Endothelial cell of umbilical vein (primary cell): Measurements from ENCODE around the gene TSPAN14. TPM values are rescaled to one million over a fixed set of nuclear protein-coding genes. Genes with fewer than 3 reads are reported as not detected.

Experiments used
- BruUV-seq: library from RNA; stranded (reverse); fragments of 400-500 nt; replicated peaks from 2 replicates; lab custom pipeline; 2021; lab: Mats Ljungman, UMichigan
- CTCF ChIA-PET: fragments of 300-600, 350-600 bp; sonication (Branson Sonifier 250); formaldehyde crosslinking; loops from one replicate; lab custom pipeline; 2021; ENCODE audit warnings: antibody characterized with exemption, inconsistent platforms; lab: Charles Lee
- POLR2A ChIA-PET: fragments of 300-600, 350-600 bp; sonication (Branson Sonifier 250); formaldehyde crosslinking; loops from one replicate; lab custom pipeline; 2021; ENCODE audit warnings: antibody characterized with exemption, inconsistent platforms; lab: Charles Lee
- DNase-seq: peaks from one replicate; pipeline ENCODE4 v3.0.0-alpha.2; 2011; ENCODE audit warnings: low read depth, low spot score
- FAIRE-seq: peaks from 2 replicates; lab custom pipeline; 2011; peaks lifted over from hg19 to GRCh38; lab: Jason Lieb, UNC
- H2AFZ ChIP-seq: 2 replicates; pipeline ENCODE4 v1.6.0; 2012; ENCODE audit warnings: low read depth, low read length, control low read depth, inconsistent platforms
- H3K27ac ChIP-seq: 2 replicates; pipeline ENCODE4 v1.5.1; 2011; ENCODE audit warnings: low read depth, mild to moderate bottlenecking, control low read depth, low read length, moderate library complexity; ENCODE audit not compliant: insufficient read depth
- H3K27me3 ChIP-seq, 2 experiments: 2 replicates each; pipeline versions ENCODE4 v1.6.0 to v1.6.1; 2011; ENCODE audit warnings: low read length in 2 of 2, mixed read lengths in 1 of 2; ENCODE audit not compliant: control insufficient read depth in 2 of 2, insufficient read depth in 2 of 2
- H3K36me3 ChIP-seq, 2 experiments: 2 replicates in 1 of 2; 3 replicates in 1 of 2; pipeline ENCODE4 v1.5.1; 2011; ENCODE audit warnings: low read length in 2 of 2, mild to moderate bottlenecking in 1 of 2, moderate library complexity in 1 of 2; ENCODE audit not compliant: control insufficient read depth in 2 of 2, insufficient read depth in 2 of 2; ENCODE audit errors: extremely low read depth in 1 of 2
- H3K4me1 ChIP-seq: 3 replicates; pipeline ENCODE4 v1.5.1; 2011; ENCODE audit warnings: mild to moderate bottlenecking, low read length; ENCODE audit not compliant: control insufficient read depth, insufficient read depth; ENCODE audit errors: extremely low read depth
- H3K4me2 ChIP-seq: 2 replicates; pipeline ENCODE4 v1.6.1; 2011; ENCODE audit warnings: low read length, control low read depth, mixed read lengths; ENCODE audit not compliant: insufficient read depth
- H3K4me3 ChIP-seq, 3 experiments: fragments of 200-600 bp in 1 of 3; sonication (generic), shearing (Covaris generic) in 1 of 3; replicated peaks in 1 of 3; 2 replicates each; pipeline ENCODE4 v1.5.1; 2011 to 2016; ENCODE audit warnings: control low read depth in 3 of 3, low read length in 3 of 3, mild to moderate bottlenecking in 2 of 3, inconsistent platforms in 1 of 3, low read depth in 1 of 3, moderate library complexity in 1 of 3; ENCODE audit not compliant: insufficient read depth in 1 of 3
- H3K79me2 ChIP-seq: 2 replicates; pipeline ENCODE4 v1.6.0; 2012; ENCODE audit warnings: low read length, inconsistent platforms; ENCODE audit not compliant: control insufficient read depth, insufficient read depth
- H3K9ac ChIP-seq: replicated peaks from 2 replicates; pipeline ENCODE3; 2011; ENCODE audit warnings: low read length, control low read depth; ENCODE audit not compliant: insufficient read depth; ENCODE audit errors: extremely low read depth
- H3K9me1 ChIP-seq: replicated peaks from 3 replicates; pipeline ENCODE4 v1.6.0; 2011; ENCODE audit warnings: mild to moderate bottlenecking, low read length; ENCODE audit not compliant: control insufficient read depth, insufficient read depth; ENCODE audit errors: extremely low read depth
- H3K9me3 ChIP-seq: replicated peaks from 2 replicates; pipeline ENCODE4 v1.5.1; 2012; ENCODE audit warnings: low read length, inconsistent platforms; ENCODE audit not compliant: control insufficient read depth, insufficient read depth
- H4K20me1 ChIP-seq: replicated peaks from 2 replicates; pipeline ENCODE3; 2011; ENCODE audit warnings: mild to moderate bottlenecking, low read length; ENCODE audit not compliant: control insufficient read depth, insufficient read depth; ENCODE audit errors: extremely low read depth
- CTCF ChIP-seq, 2 donors: IDR thresholded peaks; 1 replicate in 1 of 2; 2 replicates in 1 of 2; pipeline ENCODE4 v1.5.1; 2011; ENCODE audit warnings: low read length in 2 of 2, mild to moderate bottlenecking in 2 of 2, moderate library complexity in 2 of 2, control low read depth in 1 of 2, inconsistent platforms in 1 of 2, low read depth in 1 of 2; ENCODE audit not compliant: insufficient read depth in 1 of 2; ENCODE audit errors: extremely low read depth in 1 of 2
- EZH2 ChIP-seq: IDR thresholded peaks from 2 replicates; pipeline ENCODE4 v1.6.1; 2012; ENCODE audit warnings: borderline replicate concordance, low read depth, mild to moderate bottlenecking, moderate library complexity, low read length, inconsistent platforms; ENCODE audit not compliant: severe bottlenecking
- FOS ChIP-seq: IDR thresholded peaks from 2 replicates; pipeline ENCODE4 v1.6.1; 2011; ENCODE audit warnings: mild to moderate bottlenecking, low read length, moderate library complexity, borderline replicate concordance; ENCODE audit not compliant: insufficient read depth
- GATA2 ChIP-seq: IDR thresholded peaks from 2 replicates; pipeline ENCODE4 v1.7.0; 2011; ENCODE audit warnings: low read depth, mild to moderate bottlenecking, moderate library complexity, mixed read lengths, low read length; ENCODE audit not compliant: insufficient read length, insufficient read depth
- JUN ChIP-seq: IDR thresholded peaks from 2 replicates; pipeline ENCODE4 v1.6.1; 2011; ENCODE audit warnings: borderline replicate concordance, low read depth; ENCODE audit not compliant: insufficient read length, insufficient read depth
- MYC ChIP-seq: IDR thresholded peaks from one replicate; pipeline ENCODE4 v1.6.1; 2011; ENCODE audit warnings: mild to moderate bottlenecking, low read depth, low read length
- POLR2A ChIP-seq: IDR thresholded peaks from 2 replicates; pipeline ENCODE4 v1.6.1; 2012; ENCODE audit warnings: low read depth, mild to moderate bottlenecking, control low read depth, low read length
- POLR2AphosphoS5 ChIP-seq: IDR thresholded peaks from 2 replicates; pipeline ENCODE4 v1.6.1; 2012; ENCODE audit warnings: low read depth, mild to moderate bottlenecking, control low read depth, low read length, moderate library complexity; ENCODE audit not compliant: insufficient read depth
- dilution Hi-C: fragments of 300-500 bp; cut with MboI; formaldehyde crosslinking; loops from one replicate; pipeline ENCODE4 v1.15.0; 2019; ENCODE audit warnings: low sequenced_read_pairs; ENCODE audit not compliant: extremely low pct_ligation_motif_present
- intact Hi-C: fragments of 100-400 bp; cut with micrococcal nuclease; formaldehyde crosslinking; loops from one replicate; pipeline ENCODE4 v1.10.0; 2022
- polyA plus RNA-seq, 4 experiments: library from polyadenylated mRNA; depleted of rRNA in 3 of 4; stranded (reverse) in 3 of 4; unstranded in 1 of 4; fragments of >200 nt; gene quantifications; 2 replicates each; pipeline versions ENCODE4 v1.2.1 to v1.2.3, GENCODE V29; 2011 to 2012; ENCODE audit warnings: missing spikeins in 1 of 4
- total RNA-seq: library from RNA; stranded (reverse); gene quantifications from 2 replicates; pipeline ENCODE4 v1.2.3, GENCODE V29; 2021
- TF ChIP-seq, protein P1 (sequence below): IDR thresholded peaks from 2 replicates; pipeline ENCODE4 v1.6.1; 2011; ENCODE audit not compliant: insufficient read depth, insufficient read length

TSPAN14 gene
- total and polyA plus RNA-seq, 2 donors (not counting 3 experiments of a cell fraction or from before 2014, with no cell fraction given) = 210 to 242 TPM

DNA sequence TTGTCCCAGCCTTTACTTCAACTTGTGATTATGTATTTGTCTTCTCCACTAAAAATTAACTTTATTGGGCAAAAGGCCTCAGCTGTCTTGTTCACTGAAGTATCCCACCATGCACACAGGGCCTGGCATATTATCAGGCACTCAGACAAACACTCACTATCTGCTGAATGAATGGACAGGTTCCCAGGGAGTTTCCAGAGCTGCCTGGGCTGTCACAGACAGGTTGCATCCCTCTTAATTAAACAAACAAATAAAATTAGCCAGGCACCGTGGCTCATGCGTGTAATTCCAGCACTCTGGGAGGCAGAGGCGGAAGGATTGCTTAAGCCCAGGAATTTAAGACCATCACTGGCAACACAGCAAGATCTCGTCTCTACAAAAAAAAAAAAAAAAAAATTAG lies 1.5 kb upstream of the TSPAN14 start:
- ChIA-PET POLR2A (interaction anchor here (0.9 kb wide), 1 partner anchor 49 kb away, joined by 3 read pairs; no protein-coding TSS in a partner anchor), CTCF (interaction anchor here (2.1 to 37.4 kb wide), 3 partner anchors 8 to 70 kb away, joined by 8 to 1118 read pairs (median 18); no protein-coding TSS in a partner anchor)
- no peaks in the 10 kb centered on the region for H3K27me3 ChIP-seq
- no peak overlapping the region for H3K4me3 ChIP-seq
- H3K9me1 ChIP-seq = no peaks in the 10 kb centered on the region
- dilution Hi-C loops (no loop called here), intact Hi-C loops (loop anchor here (1.0 kb wide), 1 partner anchor 57 kb away; no protein-coding TSS in a partner anchor)
- H3K27ac ChIP-seq = no peak overlapping the region
- H3K9me3 ChIP-seq = no peaks in the 10 kb centered on the region
- H3K9ac ChIP-seq = no peak overlapping the region
- peaks cover 40% of the 10 kb centered on the region for H3K79me2 ChIP-seq
- peaks cover 28% of the 10 kb centered on the region for H3K4me1 ChIP-seq
- DNase-seq (no peak), FAIRE-seq (no peak)
- TF ChIP-seq MYC = no peak
- no peak overlapping the region for H3K4me2 ChIP-seq
- H4K20me1 ChIP-seq = peaks cover 2% of the 10 kb centered on the region
- H2AFZ ChIP-seq = no peak overlapping the region
- no TSS peak for BruUV-seq
- H3K36me3 ChIP-seq = peaks cover 0 to 1% of the 10 kb centered on the region in 2 experiments

DNA sequence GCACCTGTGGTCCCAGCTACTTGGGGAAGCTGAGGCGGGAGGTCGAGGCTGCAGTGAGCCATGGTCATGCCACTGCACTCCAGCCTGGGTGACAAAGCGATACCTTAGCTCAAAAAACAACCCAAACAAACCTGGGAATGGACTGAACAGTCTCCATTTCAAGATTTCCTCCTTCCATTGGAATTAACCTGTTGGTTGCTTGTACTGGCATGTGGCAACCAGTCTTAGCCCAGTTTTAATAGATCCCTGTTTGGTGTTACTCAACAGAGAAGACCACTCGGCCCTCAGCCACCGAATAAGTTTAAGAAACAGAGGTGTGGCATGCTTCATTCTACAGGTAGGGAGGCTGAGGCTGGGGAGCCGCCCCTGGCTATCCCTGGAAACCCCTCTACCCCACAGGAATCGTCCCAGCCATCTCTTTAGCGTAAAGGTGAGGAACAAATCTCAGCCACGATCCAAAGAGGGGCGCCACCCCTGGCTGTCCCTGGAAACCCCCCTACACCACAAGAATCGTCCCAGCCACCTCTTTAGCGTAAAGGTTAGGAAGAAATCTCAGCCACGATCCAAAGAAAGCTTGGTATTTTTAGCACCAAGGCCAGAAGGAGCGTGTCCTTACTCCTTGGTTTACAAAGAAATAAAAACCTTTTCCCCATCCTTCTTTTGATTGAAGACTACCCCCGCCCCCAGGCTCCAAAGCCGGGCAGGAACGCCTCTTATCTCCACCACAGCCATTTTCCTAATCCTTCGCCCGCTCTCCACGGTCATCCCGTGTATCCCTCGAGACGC lies 861 bp upstream of the TSPAN14 start:
- peak; percentile 63 for FAIRE-seq
- dilution Hi-C loops = no loop called here
- peak overlapping the region; percentile 63 for H3K4me2 ChIP-seq
- TF ChIP-seq POLR2AphosphoS5 (no peak), POLR2A (no peak), FOS (no peak), CTCF (IDR thresholded peaks at IDR 0.05; ENCODE audit: extremely low read depth in 1 of 2, insufficient read depth in 1 of 2, low read depth in 1 of 2, low read length in 2 of 2) (no peak), JUN (no peak), MYC (no peak), GATA2 (no peak), EZH2 (no peak)
- TF ChIP-seq, protein P1, sequence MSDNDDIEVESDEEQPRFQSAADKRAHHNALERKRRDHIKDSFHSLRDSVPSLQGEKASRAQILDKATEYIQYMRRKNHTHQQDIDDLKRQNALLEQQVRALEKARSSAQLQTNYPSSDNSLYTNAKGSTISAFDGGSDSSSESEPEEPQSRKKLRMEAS = no peak
- no peaks in the 10 kb centered on the region for H3K27me3 ChIP-seq
- H3K4me1 ChIP-seq = peaks cover 34% of the 10 kb centered on the region
- ChIA-PET CTCF (interaction anchor here (0.8 to 37.4 kb wide), 4 partner anchors 9 to 70 kb away, joined by 5 to 1118 read pairs (median 13); no protein-coding TSS in a partner anchor), POLR2A (interaction anchor here (0.7 to 0.9 kb wide), 3 partner anchors 10 to 53 kb away, joined by 3 read pairs; no protein-coding TSS in a partner anchor)
- peaks cover 0 to 3% of the 10 kb centered on the region in 2 experiments for H3K36me3 ChIP-seq
- BruUV-seq = TSS peak; percentile 69
- H3K79me2 ChIP-seq = peaks cover 46% of the 10 kb centered on the region
- H4K20me1 ChIP-seq = peaks cover 2% of the 10 kb centered on the region
- intact Hi-C loops = loop anchor here (1.0 kb wide), 1 partner anchor 56 kb away; no protein-coding TSS in a partner anchor
- DNase-seq = no peak
- H3K9me3 ChIP-seq = no peaks in the 10 kb centered on the region
- H3K4me3 ChIP-seq = peak overlapping the region in 2 of 3 experiments; percentile 1 to 25
- H3K9me1 ChIP-seq = no peaks in the 10 kb centered on the region
- H3K27ac ChIP-seq = peak overlapping the region; percentile 18
- H3K9ac ChIP-seq = peak overlapping the region; percentile 69
- peak overlapping the region; percentile 4 for H2AFZ ChIP-seq
